Stimulated activated CD8-positive, alpha-beta memory T cell treated with anti-CD3 and anti-CD28 coated beads, Interleukin-2, amount 100 ng/mL, for 48 hours (primary cell): ENCODE data around the gene CFAP43.
A peak's percentile ranks its signal among the peaks of the same experiment; 100 is the strongest.

ENCODE experiments used
- DNase-seq, 2 donors: peaks; one replicate each; pipeline ENCODE4 v3.0.0-alpha.2; 2020; ENCODE audit warnings: low read depth in 2 of 2

Gene CFAP43

GRCh38 chr10:104138131-104138530 is 94.0 kb downstream of the CFAP43 start:
- DNase-seq, result no peak

- no peak for DNase-seq
These were observed 102.1 kb downstream of the CFAP43 start for GRCh38 chr10:104130041-104130440.

- no peak for DNase-seq
These were observed 104.0 kb downstream of the CFAP43 start for GRCh38 chr10:104128214-104128613.

- DNase-seq, result no peak
These were observed 104.8 kb downstream of the CFAP43 start for GRCh38 chr10:104127411-104127810.

- DNase-seq, result no peak
These were observed 108.8 kb downstream of the CFAP43 start for GRCh38 chr10:104123397-104123796.

- DNase-seq, result no peak
These were observed 109.7 kb downstream of the CFAP43 start for GRCh38 chr10:104122225-104123107.

- DNase-seq, result peak; percentile 96 to 98
These were observed 110.5 kb downstream of the CFAP43 start, which contains the start of gene SFR1 for GRCh38 chr10:104121485-104122224. Gene SFR1 (plus strand): TSS chr10:104122171. CDS start chr10:104122184, 13 bp downstream.

GRCh38 chr10:104120903-104121484 is 111.2 kb downstream of the CFAP43 start:
- DNase-seq, result peak; percentile 60 to 71

- DNase-seq, result no peak
These were observed 111.7 kb downstream of the CFAP43 start for GRCh38 chr10:104120512-104120902.

GRCh38 chr10:104119996-104120395 is 112.2 kb downstream of the CFAP43 start:
- no peak for DNase-seq

GRCh38 chr10:104117839-104118323 is 114.3 kb downstream of the CFAP43 start:
- no peak for DNase-seq

- no peak for DNase-seq
These were observed 118.7 kb downstream of the CFAP43 start for GRCh38 chr10:104113376-104113956.

- DNase-seq, result no peak
These were observed 122.1 kb downstream of the CFAP43 start for GRCh38 chr10:104109908-104110662.

GRCh38 chr10:104104926-104105325 is 127.2 kb downstream of the CFAP43 start:
- no peak for DNase-seq

- DNase-seq, result no peak
These were observed 127.7 kb downstream of the CFAP43 start for GRCh38 chr10:104104418-104104817.

GRCh38 chr10:104103956-104104355 is 128.2 kb downstream of the CFAP43 start:
- no peak for DNase-seq

GRCh38 chr10:104101902-104102301 is 130.3 kb downstream of the CFAP43 start:
- no peak for DNase-seq

- DNase-seq, result no peak
These were observed 131.4 kb downstream of the CFAP43 start for GRCh38 chr10:104100795-104101194.

- no peak for DNase-seq
These were observed 132.2 kb downstream of the CFAP43 start for GRCh38 chr10:104099941-104100340.

- no peak for DNase-seq
These were observed 132.9 kb downstream of the CFAP43 start for GRCh38 chr10:104099269-104099668.

- DNase-seq, result no peak
These were observed 133.7 kb downstream of the CFAP43 start for GRCh38 chr10:104098358-104098925.
